K562 (cell line): ENCODE results near the gene TSHZ1. TPM values are rescaled to one million over a fixed set of nuclear protein-coding genes. Genes with fewer than 3 reads are reported as not detected.

ENCODE experiments used
- ATAC-seq: fragments of 200-7000 bp; cut with Tn5 transposase; 3 replicates; pipeline ENCODE4 v1.9.1; 2020; ENCODE audit warnings: moderate library complexity
- BruUV-seq: library from RNA; stranded (reverse); fragments of 400-500 nt; replicated peaks from 2 replicates; lab custom pipeline; 2021; lab: Mats Ljungman, UMichigan
- CTCF ChIA-PET: fragments of 300-600 bp; formaldehyde crosslinking; extraction: SDS; loops from one replicate; lab custom pipeline; 2021; ENCODE audit warnings: low intra/inter-chr PET ratio; lab: Yijun Ruan, JAX
- POLR2A ChIA-PET: fragments of 300-600, 350-650 bp; sonication (Branson Sonifier 250); formaldehyde crosslinking; extraction: SDS; loops from one replicate; lab custom pipeline; 2021; ENCODE audit warnings: antibody characterized with exemption, inconsistent platforms; lab: Yijun Ruan, JAX
- DNase-seq, 4 experiments: peaks; one replicate each; pipeline versions ENCODE4 v3.0.0 to v3.0.0-alpha.2; 2011 to 2018; ENCODE audit warnings: low spot score in 3 of 4, mixed read lengths in 3 of 4; ENCODE audit errors: extremely low read depth in 1 of 4
- FAIRE-seq: peaks from 2 replicates; lab custom pipeline; 2011; peaks lifted over from hg19 to GRCh38; lab: Jason Lieb, UNC
- H2AFZ ChIP-seq: 2 replicates; pipeline ENCODE4 v1.6.0; 2011; ENCODE audit warnings: low read depth, low read length, control low read depth, inconsistent platforms
- H3K27ac ChIP-seq: fragments of 200-600 bp; 3 replicates; pipeline ENCODE4 v1.8.0; 2011; ENCODE audit warnings: low read depth, mild to moderate bottlenecking, control low read depth, inconsistent platforms, low read length, moderate library complexity, mixed read lengths; ENCODE audit errors: extremely low read depth
- H3K27me3 ChIP-seq, 2 experiments: fragments of 300-600 bp in 1 of 2; 2 replicates in 1 of 2; 3 replicates in 1 of 2; pipeline versions ENCODE4 v1.6.0 to v1.8.0; 2011; ENCODE audit warnings: inconsistent platforms in 2 of 2, low read length in 2 of 2, mild to moderate bottlenecking in 1 of 2, mixed read lengths in 1 of 2, moderate library complexity in 1 of 2; ENCODE audit not compliant: control insufficient read depth in 2 of 2, insufficient read depth in 2 of 2
- H3K36me3 ChIP-seq: fragments of 300-600 bp; 3 replicates; pipeline ENCODE4 v1.8.0; 2011; ENCODE audit warnings: mild to moderate bottlenecking, low read length, inconsistent platforms; ENCODE audit not compliant: control insufficient read depth, insufficient read depth
- H3K4me1 ChIP-seq, 2 experiments: fragments of 200-600 bp in 1 of 2; replicated peaks in 1 of 2; 2 replicates in 1 of 2; 3 replicates in 1 of 2; pipeline versions ENCODE4 v1.5.1 to v1.8.0; 2011; ENCODE audit warnings: inconsistent platforms in 2 of 2, low read length in 2 of 2, mild to moderate bottlenecking in 1 of 2, mixed read lengths in 1 of 2, moderate library complexity in 1 of 2; ENCODE audit not compliant: control insufficient read depth in 2 of 2, insufficient read depth in 2 of 2
- H3K4me2 ChIP-seq: 2 replicates; pipeline ENCODE4 v1.6.1; 2011; ENCODE audit warnings: low read length, control low read depth, inconsistent platforms, mixed read lengths; ENCODE audit not compliant: insufficient read depth
- H3K4me3 ChIP-seq: fragments of 200-600 bp; sonication (generic), shearing (Covaris generic); 2 replicates; pipeline ENCODE4 v1.5.1; 2016; ENCODE audit warnings: control low read depth, inconsistent platforms
- H3K79me2 ChIP-seq: fragments of 200-600 bp; 3 replicates; pipeline ENCODE4 v1.8.0; 2011; ENCODE audit warnings: low read length, inconsistent platforms; ENCODE audit not compliant: control insufficient read depth, insufficient read depth
- H3K9ac ChIP-seq, 2 experiments: 2 replicates each; pipeline versions ENCODE4 v1.6.0 to v1.6.1; 2011; ENCODE audit warnings: low read depth in 2 of 2, low read length in 2 of 2, control low read depth in 1 of 2, inconsistent platforms in 1 of 2, mild to moderate bottlenecking in 1 of 2, mixed read lengths in 1 of 2; ENCODE audit not compliant: insufficient read depth in 1 of 2
- H3K9me1 ChIP-seq: one replicate; pipeline ENCODE4 v1.6.0; 2011; ENCODE audit warnings: inconsistent platforms, mild to moderate bottlenecking, low read length, moderate library complexity; ENCODE audit not compliant: control insufficient read depth, insufficient read depth
- H3K9me3 ChIP-seq: replicated peaks from 2 replicates; pipeline ENCODE4 v1.5.1; 2011; ENCODE audit warnings: low read depth, low read length, inconsistent platforms; ENCODE audit not compliant: control insufficient read depth, insufficient read depth
- H4K20me1 ChIP-seq: replicated peaks from 2 replicates; pipeline ENCODE4 v1.6.1; 2011; ENCODE audit warnings: low read length, inconsistent platforms, mixed read lengths; ENCODE audit not compliant: control insufficient read depth, insufficient read depth
- BMI1 ChIP-seq: fragments of 150-350 bp; IDR thresholded peaks from 2 replicates; pipeline ENCODE4 v1.6.1; 2014; ENCODE audit warnings: low read length
- CBFA2T2 ChIP-seq: fragments of 450-650 bp; conservative IDR thresholded peaks from 2 replicates; pipeline ENCODE4 v1.6.1; 2017; ENCODE audit warnings: mild to moderate bottlenecking
- CREB3 ChIP-seq: fragments of 450-650 bp; conservative IDR thresholded peaks from 2 replicates; pipeline ENCODE4 v1.6.1; 2016; ENCODE audit warnings: missing genetic modification characterization, low read depth, mild to moderate bottlenecking, missing compliant biosample characterization, moderate library complexity
- DLX4 ChIP-seq: fragments of 250-450 bp; sonication (Bioruptor Pico); IDR thresholded peaks from 2 replicates; pipeline ENCODE4 v1.6.1; 2021; ENCODE audit warnings: mild to moderate bottlenecking
- GMEB1 ChIP-seq: fragments of 250-450 bp; sonication (Bioruptor Pico); IDR thresholded peaks from 2 replicates; pipeline ENCODE4 v1.4.0; 2020; ENCODE audit warnings: mild to moderate bottlenecking
- TCFL5 ChIP-seq: fragments of 250-450 bp; sonication (Bioruptor Pico); conservative IDR thresholded peaks from 2 replicates; pipeline ENCODE4 v1.6.1; 2021; ENCODE audit warnings: mild to moderate bottlenecking, moderate library complexity, matching md5 sums
- WGBS: fragments of 100-300 bp; shearing (Covaris generic); methylation state at CpG from one replicate; pipeline ENCODE4 v1.1.6; 2016; ENCODE audit warnings: low coverage, mixed read lengths; ENCODE audit not compliant: insufficient coverage; ENCODE audit errors: missing lambda C conversion rate; 5-methylcytosine and 5-hydroxymethylcytosine counted together
- in situ Hi-C: fragments of 300-500 bp; cut with MboI; formaldehyde crosslinking; loops from 4 replicates; pipeline ENCODE4 v1.15.0; 2018; ENCODE audit warnings: inconsistent platforms, mixed read lengths
- intact Hi-C: fragments of 100-400 bp; cut with micrococcal nuclease; formaldehyde crosslinking; loops from 2 replicates; pipeline ENCODE4 v1.14.2; 2022
- polyA plus RNA-seq, 8 experiments: library from polyadenylated mRNA; depleted of rRNA in 4 of 8; stranded (reverse) in 5 of 8; unstranded in 3 of 8; fragments of >200 nt; fragmentation: Nextera tagmentation in 2 of 8; fragmentation: Illumina TruSeq in 1 of 8; extraction: Ambion mirVana in 2 of 8; extraction: Trizol in 1 of 8; gene quantifications; 2 replicates each; pipeline versions ENCODE4 v1.2.1 to v1.2.3, GENCODE V29; 2011 to 2014; ENCODE audit warnings: inconsistent platforms in 1 of 8, missing spikeins in 1 of 8
- total RNA-seq, 7 experiments: library from RNA; depleted of rRNA in 6 of 7; stranded (reverse); fragments of >200 nt in 6 of 7; fragmentation: Illumina TruSeq in 2 of 7; extraction: Trizol in 2 of 7; gene quantifications; 2 replicates each; pipeline versions ENCODE4 v1.2.1 to v1.2.3, GENCODE V29; 2011 to 2021; ENCODE audit warnings: low replicate concordance in 1 of 7

The TSHZ1 gene
- total and polyA plus RNA-seq, 9 of the 15 experiments (the other 6 are each of a cell fraction or from before 2014, with no cell fraction given), result 1.1 to 7.2 (median 2.7) TPM

- Histone ChIP-seq H3K27me3 (peaks cover 0 to 34% of the 10 kb centered on the region in 2 experiments; a peak in 2 of 5 replicates), H4K20me1 (no peaks in the 10 kb centered on the region), H3K79me2 (no peaks in the 10 kb centered on the region), H3K9me3 (no peaks in the 10 kb centered on the region), H3K27ac (no peak overlapping the region), H3K4me2 (no peak overlapping the region), H3K9ac (no peak overlapping the region), H3K4me3 (no peak overlapping the region), H3K4me1 (no peaks in the 10 kb centered on the region; a peak in 1 of 5 replicates), H3K9me1 (no peaks in the 10 kb centered on the region), H3K36me3 (no peaks in the 10 kb centered on the region), H2AFZ (no peak overlapping the region)
- ATAC-seq, result no peak
- FAIRE-seq, result no peak
- in situ Hi-C loops, result no loop called here
- ChIA-PET POLR2A (no interaction called here), CTCF (no interaction called here)
- BruUV-seq, result no TSS peak
- intact Hi-C loops, result no loop called here
- WGBS, result 0% methylated on average over 1 of the region's 1 CpG
- no peak for DNase-seq
- no peak for TF ChIP-seq TCFL5
- no peak for TF ChIP-seq DLX4
- no peak for TF ChIP-seq CREB3 (tag)
- no peak for TF ChIP-seq GMEB1 (CRISPR knock-in tag)
- TF ChIP-seq CBFA2T2, result no peak
- no peak for TF ChIP-seq BMI1
These were observed 104.0 kb downstream of the TSHZ1 start for GRCh38 chr18:75314606-75315005.
